Activated CD4-positive, alpha-beta T cell treated with anti-CD3 and anti-CD28 coated beads, Interleukin-10, Interleukin-2, amounts not matched to agents 100 ng/mL and 50 ng/mL, durations not matched to agents 16 hours and 8 hours (primary cell): Measurements from ENCODE around the gene ST3GAL3.
"Not testable (repeated sequence)": the region's sequence is repeated elsewhere in the genome, so short reads cannot be mapped to it uniquely, and the experiment has no call there.

Source experiments
- DNase-seq: peaks from one replicate; pipeline ENCODE4 v3.0.0-alpha.2; 2020

Gene ST3GAL3

DNA sequence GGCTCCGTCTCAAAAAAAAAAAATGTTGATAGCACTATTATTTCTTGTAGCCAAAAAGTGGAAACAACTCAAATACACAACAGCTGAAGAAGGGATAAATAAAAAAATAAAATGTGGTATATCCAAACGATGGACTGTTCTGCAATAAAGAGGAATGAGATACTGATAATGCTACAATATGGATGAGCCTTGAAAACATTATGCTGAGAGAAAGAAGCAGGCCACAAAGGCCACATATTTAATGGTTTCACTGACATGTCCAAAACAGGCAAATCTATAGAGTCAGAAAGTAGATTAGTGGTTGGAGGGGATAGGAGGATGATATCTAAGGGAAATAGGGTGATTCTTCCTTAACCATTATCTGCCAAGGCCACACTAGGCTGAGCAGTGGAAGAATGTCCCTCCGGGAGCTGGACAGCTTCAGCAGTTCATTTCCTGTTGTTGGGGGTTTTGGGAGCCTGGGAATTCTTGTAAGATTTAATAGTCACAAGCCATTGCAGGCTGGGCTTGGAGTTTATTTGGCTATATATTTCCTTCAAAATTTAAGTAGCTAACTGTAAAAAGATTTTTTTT is 53.5 kb downstream of the ST3GAL3 start:
- DNase-seq, result no peak

DNA sequence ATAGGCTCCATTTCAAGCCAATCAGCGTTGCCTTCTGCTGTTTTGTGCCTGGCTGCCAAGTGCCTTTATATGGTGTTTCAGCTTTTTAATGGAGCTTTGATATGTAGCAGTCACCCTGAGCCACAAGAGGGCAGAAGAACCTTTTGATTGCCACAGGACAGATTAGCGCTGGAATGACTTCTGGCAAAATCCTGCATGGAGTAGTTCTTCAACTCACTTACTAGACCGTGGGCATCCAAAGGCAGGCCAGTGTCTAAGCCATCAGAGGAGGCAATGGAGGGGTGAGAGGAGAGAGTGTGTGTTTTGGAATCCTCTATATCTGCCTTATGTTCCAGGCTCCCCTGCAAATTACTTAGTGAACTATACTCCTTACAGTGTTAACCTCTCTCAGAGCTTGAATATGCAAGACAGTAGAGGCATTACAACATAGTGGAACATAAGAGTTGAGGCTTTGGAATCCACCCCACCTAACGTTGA is 56.2 kb downstream of the ST3GAL3 start:
- DNase-seq, result peak; percentile 65

DNA sequence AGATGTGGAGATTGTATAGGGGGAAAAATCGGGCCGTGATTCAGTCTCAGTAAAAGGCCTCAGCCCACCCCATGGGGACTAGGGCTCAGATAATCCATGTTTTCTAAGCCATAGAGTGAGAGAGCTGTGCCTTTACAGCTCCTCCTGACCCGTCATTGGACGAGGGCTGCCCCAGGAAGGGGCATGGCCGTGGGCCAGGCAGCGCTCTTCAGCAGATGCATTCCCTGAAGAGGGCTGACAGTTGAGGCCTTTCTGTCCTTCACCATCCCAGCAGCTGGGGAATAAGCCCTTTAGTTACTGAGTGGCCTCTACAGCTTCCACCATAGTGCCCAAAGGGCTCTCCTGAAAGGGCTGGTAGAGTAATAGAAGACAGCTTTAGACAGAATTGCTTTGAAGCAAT is 57.2 kb downstream of the ST3GAL3 start:
- DNase-seq, result no peak

DNA sequence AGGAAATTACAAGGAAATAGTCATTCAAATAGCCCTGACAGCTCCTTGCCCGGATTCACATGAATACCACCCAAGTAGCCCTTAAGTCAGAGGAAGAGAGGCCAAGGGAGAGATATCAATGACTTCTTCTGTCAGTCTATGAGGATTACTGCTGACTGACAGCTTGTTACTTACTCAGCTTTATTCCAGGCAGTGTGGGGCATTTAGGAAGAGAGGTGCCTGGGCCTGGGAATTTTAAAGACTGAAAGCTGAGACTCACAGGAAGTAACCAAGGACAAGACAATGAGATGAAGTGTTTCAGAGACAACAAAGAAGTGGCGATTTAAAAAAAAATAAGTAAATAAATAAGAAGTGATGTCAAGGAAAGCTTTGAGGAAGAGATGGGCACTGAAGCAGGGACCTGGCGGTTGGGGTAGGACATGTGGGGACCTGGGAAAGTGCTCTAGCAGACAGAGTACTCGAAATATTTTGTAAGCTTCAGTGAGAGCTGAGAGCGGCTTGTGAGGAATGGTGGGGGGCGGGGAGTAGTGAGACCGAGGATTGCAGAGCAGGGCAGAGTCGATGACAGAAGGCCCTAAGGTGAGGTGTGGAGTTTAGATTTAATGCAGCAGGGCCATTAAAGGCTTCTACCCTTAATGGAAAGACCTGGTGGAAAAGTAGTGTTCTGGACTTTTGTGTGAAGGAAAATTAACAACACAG is 58.9 kb downstream of the ST3GAL3 start:
- DNase-seq, result no peak

DNA sequence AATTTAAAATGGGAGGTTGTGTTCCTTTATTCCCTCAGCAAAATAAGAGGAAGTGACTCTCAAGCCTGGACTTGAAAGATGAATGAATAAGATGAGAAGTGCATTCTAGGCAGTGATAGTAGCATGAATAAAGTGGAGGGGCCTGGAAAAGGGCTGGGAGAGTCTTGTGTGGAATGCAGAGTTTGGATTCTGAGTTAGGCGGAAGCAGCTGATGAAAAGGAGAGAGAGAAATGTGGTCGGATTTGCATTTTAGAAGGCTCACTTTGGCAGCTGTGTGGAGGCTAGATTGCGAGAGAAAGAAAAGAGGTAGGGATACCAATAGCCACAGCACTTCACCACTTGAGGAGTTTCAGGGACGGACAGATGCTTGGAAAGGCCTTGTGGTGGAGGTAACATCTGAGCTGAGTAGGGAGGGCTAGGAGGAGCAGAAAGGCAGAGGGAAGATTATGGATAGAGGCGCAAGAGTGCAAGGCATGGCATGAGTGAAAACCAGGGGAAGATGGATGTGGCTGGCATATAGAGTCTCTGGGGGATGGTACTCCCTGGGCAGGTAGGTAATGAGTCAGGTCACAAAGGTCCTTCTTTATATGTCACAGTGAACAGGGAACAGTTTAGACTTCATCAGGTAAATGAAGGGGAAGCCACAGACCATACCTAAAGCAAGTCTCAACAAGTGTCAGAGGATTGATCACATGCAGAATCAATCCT is 59.6 kb downstream of the ST3GAL3 start:
- no peak for DNase-seq

DNA sequence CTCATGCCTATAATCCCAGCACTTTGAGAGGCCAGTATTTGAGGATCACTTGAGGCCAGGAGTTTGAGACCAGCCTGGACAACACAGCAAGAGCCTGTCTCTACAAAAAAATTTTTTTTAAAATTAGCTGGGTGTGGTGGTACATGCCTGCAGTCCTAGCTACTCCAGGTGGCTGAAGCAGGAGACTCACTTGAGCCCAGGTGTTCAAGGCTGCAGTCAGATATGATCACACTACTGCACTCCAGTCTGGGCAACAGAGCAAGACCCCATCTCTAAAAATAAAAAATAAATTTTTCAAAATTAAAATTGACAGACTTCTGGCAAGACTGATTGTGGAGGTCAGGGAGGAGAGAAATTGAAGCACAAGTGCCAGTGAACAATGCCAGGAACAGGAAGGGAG is 60.8 kb downstream of the ST3GAL3 start:
- DNase-seq, result no peak

DNA sequence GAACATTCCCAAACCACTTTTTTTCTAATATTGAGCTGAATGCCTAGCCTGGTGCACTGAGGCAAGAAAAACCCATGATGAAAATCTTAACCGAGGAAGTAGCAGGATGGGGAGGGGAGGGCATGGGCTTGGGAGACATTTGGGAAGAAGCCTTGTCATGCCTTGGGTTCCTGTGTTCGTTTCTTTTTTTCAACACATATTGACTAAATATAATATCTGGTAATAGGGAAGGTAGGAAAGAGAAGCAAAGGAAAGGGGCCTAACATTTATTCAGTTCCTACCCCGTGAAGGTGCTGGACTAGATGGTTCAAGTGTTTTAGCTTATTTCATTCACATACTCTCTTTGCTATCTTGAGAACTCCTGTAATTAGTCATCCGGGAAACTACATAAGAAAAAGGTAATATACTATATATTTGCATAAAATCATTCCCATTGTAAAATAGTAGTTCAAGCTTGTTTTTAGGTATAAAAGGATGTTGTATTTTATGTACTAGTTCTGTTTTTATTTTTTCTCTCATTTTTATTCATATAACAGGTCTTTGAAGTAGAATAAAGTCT is 62.1 kb downstream of the ST3GAL3 start:
- DNase-seq, result no peak

DNA sequence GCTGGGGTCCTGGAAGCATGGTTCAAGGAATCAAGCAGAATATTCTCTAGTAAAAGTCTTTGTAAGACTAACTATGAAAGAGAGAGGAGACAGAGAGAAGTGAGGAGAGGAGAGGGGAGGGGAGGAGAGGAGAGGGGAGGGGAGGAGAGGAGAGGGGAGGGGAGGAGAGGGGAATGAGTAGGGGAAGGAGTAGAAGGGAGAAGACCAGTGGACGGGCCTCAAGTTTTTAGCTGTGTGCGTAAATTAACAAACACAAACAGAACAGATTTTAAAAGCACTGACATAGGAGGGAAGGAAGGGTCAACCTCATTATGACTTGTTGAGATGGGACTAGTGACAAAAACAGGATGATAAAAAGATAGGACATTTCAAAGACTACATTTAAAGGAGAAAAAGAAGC is 62.8 kb downstream of the ST3GAL3 start:
- DNase-seq, result no peak

DNA sequence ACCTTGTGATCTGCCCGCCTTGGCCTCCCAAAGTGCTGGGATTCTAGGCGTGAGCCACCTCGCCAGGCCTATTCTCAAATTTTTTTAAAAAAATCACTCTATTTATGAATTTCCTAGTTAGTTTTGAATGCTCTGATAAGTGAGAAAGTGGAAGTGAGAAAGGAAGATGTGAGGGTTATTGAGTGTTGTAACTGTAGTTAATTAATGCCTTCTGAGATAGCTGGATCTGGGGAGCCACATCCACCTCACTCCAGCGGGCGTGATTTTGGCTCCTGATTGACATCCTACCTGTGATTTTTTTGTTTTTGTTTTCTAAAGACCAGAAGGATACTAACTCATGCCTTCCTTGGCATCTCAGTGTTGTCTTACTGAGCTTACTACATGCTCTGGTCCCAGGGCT is 65.6 kb downstream of the ST3GAL3 start:
- no peak for DNase-seq

DNA sequence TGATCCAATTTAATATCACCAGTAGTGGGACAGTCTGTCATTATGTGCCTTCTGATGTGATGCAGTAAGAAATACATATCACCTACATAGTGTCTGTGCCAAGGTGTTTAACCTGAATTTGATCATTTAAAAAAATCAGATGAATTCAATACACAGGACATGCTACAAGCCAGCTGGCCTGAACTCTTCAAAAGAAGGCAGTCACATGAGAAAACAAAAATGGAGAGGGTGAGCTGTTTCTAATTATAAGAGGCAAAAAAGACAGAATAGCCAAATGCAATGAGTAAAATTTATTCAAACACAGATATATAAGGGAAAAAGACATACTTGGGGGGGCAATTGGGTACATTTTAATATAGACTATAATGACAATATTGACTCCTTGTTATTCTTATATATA is 66.5 kb downstream of the ST3GAL3 start:
- no peak for DNase-seq

DNA sequence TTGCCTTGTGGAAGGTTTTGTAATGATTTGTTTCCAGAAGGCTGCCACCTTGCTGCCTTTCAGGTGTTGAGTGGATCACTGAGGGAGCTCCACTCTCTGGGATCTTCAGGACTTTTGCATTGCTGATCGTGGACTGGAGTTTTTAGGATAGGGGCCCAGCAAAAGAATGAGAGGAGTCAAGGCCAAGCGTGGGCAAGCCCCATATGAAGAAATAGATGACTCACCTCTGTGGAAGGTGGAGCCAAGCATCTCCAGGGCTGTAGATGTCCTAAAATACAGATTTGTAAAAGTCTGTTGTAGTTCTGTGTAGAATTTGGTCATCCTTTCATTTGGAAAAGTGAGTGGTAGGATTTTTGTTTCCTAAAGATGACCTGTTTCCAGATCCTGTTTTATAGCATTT is 67.0 kb downstream of the ST3GAL3 start:
- DNase-seq, result no peak

DNA sequence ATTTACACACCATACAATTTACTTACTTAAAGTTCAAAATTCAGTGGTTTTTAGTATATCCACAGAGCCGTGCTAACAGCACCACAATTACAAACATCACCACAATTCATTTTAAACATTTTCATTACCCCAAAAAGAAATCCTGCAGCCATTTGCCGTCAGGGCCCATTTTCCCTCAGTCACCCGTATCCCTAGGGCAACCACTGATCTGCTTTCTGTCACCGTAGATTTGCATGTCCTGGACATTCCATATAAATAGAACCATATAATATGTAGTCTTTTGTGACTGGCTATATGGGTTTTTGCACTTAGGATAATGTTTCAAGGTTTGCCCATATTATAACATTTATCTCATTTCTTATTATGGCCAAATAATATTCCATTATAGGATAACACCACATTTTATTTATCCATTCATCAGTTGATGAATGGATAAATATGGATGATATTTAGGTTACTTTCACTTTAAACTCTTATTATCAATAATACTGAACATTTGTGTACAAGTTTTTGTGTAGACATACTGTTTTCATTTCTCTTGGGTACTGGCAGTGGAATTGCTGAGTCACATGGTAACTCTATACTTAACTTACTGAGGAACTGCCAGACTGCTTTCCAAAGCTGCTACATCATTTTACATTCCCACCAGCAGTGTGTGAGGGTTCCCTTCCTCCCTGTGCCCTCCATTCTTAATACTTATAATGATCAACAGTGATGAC is 68.9 kb downstream of the ST3GAL3 start:
- DNase-seq, result no peak

DNA sequence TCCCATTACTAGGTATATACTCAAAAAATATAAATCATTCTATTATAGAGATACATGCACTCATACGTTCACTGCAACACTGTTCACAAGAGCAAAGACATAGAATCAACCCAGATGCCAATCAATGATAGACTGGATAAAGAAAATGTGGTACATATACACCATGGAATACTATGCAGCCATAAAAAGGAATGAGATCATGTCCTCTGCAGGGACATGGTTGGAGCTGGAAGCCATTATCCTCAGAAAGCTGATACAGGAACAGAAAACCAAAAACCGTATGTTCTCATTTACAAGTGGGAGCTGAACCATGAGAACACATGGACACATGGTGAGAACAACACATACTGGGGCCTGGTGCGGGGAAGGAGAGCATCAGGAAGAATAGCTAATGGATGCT is 70.6 kb downstream of the ST3GAL3 start:
- not testable (repeated sequence) for DNase-seq

DNA sequence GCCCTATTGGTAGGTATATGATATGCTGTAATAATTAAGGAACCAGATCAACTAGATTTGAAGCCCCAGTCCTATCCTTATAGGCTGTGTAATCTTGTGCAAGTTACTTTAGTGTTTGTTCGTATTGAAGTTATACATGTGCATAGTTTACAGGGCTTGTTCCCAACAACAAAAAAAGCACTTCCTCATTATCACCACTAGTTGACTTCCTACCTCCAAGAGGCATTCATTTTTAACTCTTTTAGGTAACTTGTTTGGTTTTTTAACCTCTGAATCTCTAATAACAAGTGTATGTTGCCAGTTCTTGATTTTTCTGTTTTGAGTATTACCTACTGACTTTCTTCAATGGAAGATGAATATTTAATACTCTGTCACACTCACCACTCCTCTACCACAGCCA is 71.9 kb downstream of the ST3GAL3 start:
- DNase-seq, result no peak

DNA sequence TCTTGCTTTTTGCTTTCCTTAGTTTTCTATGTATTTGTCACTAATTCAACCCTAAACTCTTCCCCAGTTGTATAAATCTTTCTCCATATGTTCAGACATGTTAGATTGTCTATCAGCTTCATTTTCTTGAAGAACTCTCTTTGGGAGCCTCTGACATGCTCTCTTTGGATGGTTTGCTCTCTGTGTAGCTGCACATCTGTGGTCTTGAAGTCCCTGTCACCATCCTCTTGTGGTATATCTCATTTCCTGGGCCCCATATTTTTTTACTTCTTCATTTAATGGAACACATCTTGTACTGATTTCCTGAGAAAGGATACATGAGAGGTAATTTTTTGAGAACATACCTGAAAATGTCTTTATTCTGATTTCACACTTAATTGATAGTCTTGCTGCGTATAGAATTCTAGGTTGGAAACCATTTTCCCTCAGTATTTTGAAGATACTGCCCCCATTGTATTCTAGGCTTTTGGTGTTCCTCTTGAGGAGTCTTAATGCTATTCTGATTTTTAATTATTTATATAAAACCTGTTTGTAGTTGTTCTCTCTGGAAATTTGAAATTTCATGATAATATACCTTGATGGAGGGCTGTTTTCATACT is 72.6 kb downstream of the ST3GAL3 start:
- DNase-seq, result peak; percentile 17

DNA sequence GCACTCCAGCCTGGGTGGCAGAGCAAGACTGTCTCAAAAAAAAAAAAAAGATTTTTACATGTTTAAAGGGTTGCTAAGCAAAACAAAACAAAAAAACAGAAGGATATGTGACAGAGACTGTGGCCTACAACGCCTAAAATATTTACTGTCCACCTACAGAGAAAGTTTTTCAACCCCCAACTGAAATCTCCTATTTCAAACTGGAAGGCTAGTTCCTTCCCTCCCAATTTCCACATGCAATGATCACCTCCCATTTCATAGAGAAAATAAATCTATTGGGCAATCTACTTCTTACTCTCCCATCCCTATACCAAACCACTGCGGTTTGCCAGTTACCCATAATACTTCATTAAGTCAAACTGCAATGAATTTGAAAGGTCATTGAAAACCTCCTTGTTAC is 74.2 kb downstream of the ST3GAL3 start:
- no peak for DNase-seq

DNA sequence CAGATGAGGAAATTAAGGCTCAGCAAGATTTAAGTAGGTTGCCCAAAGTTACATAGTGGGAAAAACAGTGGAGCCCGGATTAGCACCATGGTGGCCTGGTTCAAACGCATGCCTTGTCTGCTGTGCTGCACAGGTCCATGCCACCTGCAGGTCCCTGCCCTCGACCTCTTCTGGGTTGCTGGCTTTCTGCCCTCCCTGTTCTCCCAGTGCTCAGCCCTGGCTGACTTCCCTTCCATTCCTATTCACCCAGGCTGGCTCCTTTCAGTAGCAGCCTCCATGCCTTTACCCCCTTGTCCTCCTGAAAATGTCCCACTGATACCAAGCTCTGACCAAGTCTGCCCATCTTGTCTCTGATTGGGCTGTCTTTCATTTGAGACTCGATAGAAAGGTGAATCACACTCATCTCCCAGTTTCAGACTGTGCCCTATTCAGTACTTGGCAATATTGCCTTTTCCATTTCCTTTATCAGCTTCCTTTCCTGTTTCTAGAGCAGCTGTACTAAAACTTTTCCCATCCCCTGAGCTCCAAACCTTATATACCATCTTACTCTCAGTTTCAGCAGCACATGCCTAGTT is 75.8 kb downstream of the ST3GAL3 start:
- no peak for DNase-seq

DNA sequence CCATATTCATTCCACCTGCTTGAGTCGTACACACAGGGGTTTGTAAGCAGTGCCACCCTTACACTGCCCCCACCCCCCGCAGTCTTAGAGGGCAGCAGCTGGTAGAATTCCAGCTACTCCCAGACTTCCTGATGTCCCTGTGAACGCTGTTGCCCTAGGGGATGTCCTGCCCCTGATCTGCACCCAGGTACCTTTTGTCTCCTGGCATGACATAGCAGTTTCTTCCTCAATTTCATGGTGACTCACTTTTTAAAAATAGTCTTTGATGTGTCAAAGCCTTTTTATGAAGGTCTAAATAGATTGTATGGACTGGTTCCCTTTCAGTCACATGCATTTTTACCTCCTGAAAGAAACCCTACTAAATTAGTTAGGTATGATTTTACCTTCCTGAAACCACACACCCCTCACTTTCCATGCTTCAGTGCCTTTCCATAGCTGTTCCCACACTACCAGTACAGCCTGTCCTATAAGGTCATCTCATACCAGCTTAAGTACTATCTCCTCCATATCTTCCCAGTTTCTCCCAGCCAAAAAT is 76.4 kb downstream of the ST3GAL3 start:
- DNase-seq, result no peak

DNA sequence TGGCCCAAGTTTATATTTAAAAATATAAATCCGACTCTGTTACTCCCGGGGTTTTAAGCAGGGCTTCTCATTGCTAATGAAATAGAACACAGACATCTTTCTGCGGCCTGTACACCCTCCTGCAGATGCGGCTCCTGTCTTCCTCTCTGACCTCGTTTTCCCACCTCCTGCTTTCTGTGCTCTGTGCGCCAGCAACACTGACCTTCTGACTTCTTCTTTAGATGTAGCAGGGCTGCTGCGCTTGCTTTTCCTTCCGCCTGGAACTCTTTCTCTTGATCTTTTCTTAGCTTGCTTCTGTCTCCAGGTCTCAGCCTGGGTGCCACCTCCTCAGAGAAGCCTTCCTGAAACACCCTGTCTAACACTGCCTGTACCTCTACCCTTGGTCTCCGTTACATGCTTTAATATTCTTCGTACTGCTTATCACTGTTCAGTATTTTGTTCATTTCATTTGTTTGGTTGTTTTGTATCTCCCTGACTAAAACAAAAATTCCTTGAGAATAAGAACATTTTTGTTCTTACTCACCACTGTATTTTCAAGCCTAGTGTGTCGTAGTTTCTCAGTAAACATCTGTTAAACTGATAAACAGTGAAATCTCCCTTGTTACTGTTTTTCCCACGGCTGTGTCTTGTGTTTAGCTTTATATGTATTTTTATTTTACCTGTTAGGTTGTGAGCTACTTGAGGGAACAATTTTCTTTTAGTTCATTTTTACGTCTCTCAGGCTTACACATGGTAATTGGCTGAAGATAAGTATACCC is 79.0 kb downstream of the ST3GAL3 start:
- DNase-seq, result no peak

DNA sequence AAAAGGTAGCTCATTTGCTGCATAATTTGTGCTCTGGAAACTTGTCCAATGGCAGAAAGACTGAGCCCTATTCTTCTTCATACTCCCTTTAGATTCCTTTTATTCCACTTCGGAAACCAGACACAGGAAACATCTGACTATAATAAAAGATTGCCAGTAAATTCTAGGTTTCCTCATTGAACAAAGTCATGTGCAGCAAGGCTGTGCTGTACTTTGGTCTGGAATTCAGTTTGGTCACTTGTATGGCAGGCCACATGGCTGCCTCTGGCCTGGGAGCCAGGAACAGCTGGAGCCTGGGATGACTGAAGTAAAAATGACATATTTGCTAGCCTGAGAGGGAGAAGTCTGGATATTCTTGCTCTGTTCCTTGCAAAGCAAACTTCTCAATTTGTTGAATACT is 79.6 kb downstream of the ST3GAL3 start:
- DNase-seq, result no peak
